A549 (cell line): ENCODE results near the gene PDLIM7. TPM values are rescaled to one million over a fixed set of nuclear protein-coding genes. Genes with fewer than 3 reads are reported as not detected.

Source experiments
- ATAC-seq, 2 experiments: fragments of 200-7000 bp in 1 of 2; fragments of >200 bp in 1 of 2; cut with Nextera tagmentation in 1 of 2; cut with Tn5 transposase in 1 of 2; 3 replicates each; pipeline versions ENCODE4 v1.8.0 to v1.9.1; 2018 to 2020; ENCODE audit warnings: mild to moderate bottlenecking in 1 of 2, moderate library complexity in 1 of 2
- CTCF ChIA-PET: fragments of 300-600 bp; sonication (Branson Sonifier 250); formaldehyde crosslinking; extraction: SDS; loops from one replicate; lab custom pipeline; 2021; ENCODE audit warnings: antibody characterized with exemption, inconsistent platforms; lab: Yijun Ruan, JAX
- POLR2A ChIA-PET: fragments of 350-600 bp; formaldehyde crosslinking; extraction: SDS; loops from one replicate; lab custom pipeline; 2021; ENCODE audit warnings: antibody characterized with exemption, inconsistent platforms; lab: Yijun Ruan, JAX
- DNase-seq, 2 experiments: peaks; one replicate each; pipeline versions ENCODE4 v3.0.0 to v3.0.0-alpha.2; 2011 to 2016; ENCODE audit warnings: low read depth in 1 of 2, low spot score in 1 of 2
- FAIRE-seq: peaks from 2 replicates; lab custom pipeline; 2011; peaks lifted over from hg19 to GRCh38; lab: Jason Lieb, UNC
- H3K27ac ChIP-seq, 2 experiments: fragments of >200 bp; sonication (Bioruptor Twin); formaldehyde crosslinking; 3 replicates each; pipeline ENCODE4 v1.5.1; 2016 to 2017
- H3K4me1 ChIP-seq: fragments of >200 bp; sonication (Bioruptor Twin); formaldehyde crosslinking; 3 replicates; pipeline ENCODE4 v1.6.1; 2016
- H3K4me2 ChIP-seq: fragments of >200 bp; sonication (Bioruptor Twin); formaldehyde crosslinking; 3 replicates; pipeline ENCODE4 v1.6.1; 2016
- H3K4me3 ChIP-seq: fragments of >200 bp; sonication (Bioruptor Twin); formaldehyde crosslinking; 3 replicates; pipeline ENCODE4 v1.5.1; 2016
- H3K9me3 ChIP-seq: fragments of >200 bp; sonication (Bioruptor Twin); formaldehyde crosslinking; 3 replicates; pipeline ENCODE4 v1.6.1; 2016
- CBX2 ChIP-seq: fragments of 200-600 bp; sonication (generic); IDR thresholded peaks from 2 replicates; pipeline ENCODE4 v1.6.1; 2016; ENCODE audit warnings: low read depth, mild to moderate bottlenecking, borderline replicate concordance
- CBX8 ChIP-seq: fragments of 200-600 bp; sonication (generic); IDR thresholded peaks from 2 replicates; pipeline ENCODE4 v1.6.1; 2016
- CEBPB ChIP-seq, 2 experiments: fragments of >200 bp in 1 of 2; sonication (Bioruptor Twin) in 1 of 2; formaldehyde crosslinking in 1 of 2; IDR thresholded peaks; 2 replicates each; pipeline ENCODE4 v1.6.1; 2012 to 2016
- CHD2 ChIP-seq: fragments of 150-350 bp; IDR thresholded peaks from 2 replicates; pipeline ENCODE4 v1.6.1; 2014; ENCODE audit warnings: low read length; ENCODE audit not compliant: partially characterized antibody
- CHD4 ChIP-seq: fragments of 200-600 bp; sonication (generic); IDR thresholded peaks from 2 replicates; pipeline ENCODE4 v1.6.1; 2016; ENCODE audit warnings: antibody characterized with exemption, mild to moderate bottlenecking, borderline replicate concordance
- ESRRA ChIP-seq: fragments of 150-350 bp; IDR thresholded peaks from 2 replicates; pipeline ENCODE4 v1.6.1; 2014; ENCODE audit warnings: mild to moderate bottlenecking, low read length, borderline replicate concordance
- FOSL2 ChIP-seq, 2 experiments: fragments of 450-650 bp in 1 of 2; fragments of >200 bp in 1 of 2; sonication (Bioruptor Twin) in 1 of 2; formaldehyde crosslinking; IDR thresholded peaks; 2 replicates each; pipeline versions ENCODE4 v1.5.0 to v1.6.1; 2016 to 2020; ENCODE audit warnings: mild to moderate bottlenecking in 1 of 2, moderate library complexity in 1 of 2
- FOXS1 ChIP-seq: fragments of 250-450 bp; sonication (Bioruptor Pico); IDR thresholded peaks from 2 replicates; pipeline ENCODE4 v1.5.0; 2020; ENCODE audit warnings: mild to moderate bottlenecking, moderate library complexity
- HDAC2 ChIP-seq: fragments of 200-600 bp; sonication (generic); IDR thresholded peaks from 2 replicates; pipeline ENCODE4 v1.6.1; 2016
- HEYL ChIP-seq: fragments of 250-450 bp; sonication (Bioruptor Pico); IDR thresholded peaks from 2 replicates; pipeline ENCODE4 v1.8.0; 2021; ENCODE audit warnings: mild to moderate bottlenecking, moderate library complexity
- HOXB5 ChIP-seq: fragments of 250-450 bp; sonication (Bioruptor Pico); IDR thresholded peaks from 2 replicates; pipeline ENCODE4 v1.5.0; 2020; ENCODE audit warnings: mild to moderate bottlenecking, moderate library complexity
- JUNB ChIP-seq: fragments of >200 bp; sonication (Bioruptor Twin); formaldehyde crosslinking; IDR thresholded peaks from 2 replicates; pipeline ENCODE4 v1.6.1; 2016
- KDM1A ChIP-seq: fragments of 200-600 bp; sonication (generic); IDR thresholded peaks from 2 replicates; pipeline ENCODE4 v1.6.1; 2016; ENCODE audit warnings: low read depth, mild to moderate bottlenecking
- MAFK ChIP-seq: fragments of 450-650 bp; IDR thresholded peaks from 2 replicates; pipeline ENCODE4 v1.6.1; 2014; ENCODE audit not compliant: partially characterized antibody
- NR3C1 ChIP-seq: fragments of >200 bp; sonication (Bioruptor Twin); formaldehyde crosslinking; IDR thresholded peaks from 3 replicates; pipeline ENCODE4 v1.6.1; 2017
- POLR2A ChIP-seq: IDR thresholded peaks from 2 replicates; pipeline ENCODE4 v1.6.1; 2012; ENCODE audit warnings: mild to moderate bottlenecking, low read length
- RFX5 ChIP-seq: fragments of 450-650 bp; IDR thresholded peaks from 2 replicates; pipeline ENCODE4 v1.7.1; 2014; ENCODE audit warnings: antibody characterized with exemption, mild to moderate bottlenecking, moderate library complexity
- RNF2 ChIP-seq: fragments of 200-600 bp; sonication (generic); IDR thresholded peaks from 2 replicates; pipeline ENCODE4 v1.6.1; 2016; ENCODE audit warnings: low read depth, mild to moderate bottlenecking, antibody characterized with exemption, moderate library complexity, borderline replicate concordance
- TFCP2L1 ChIP-seq: fragments of 250-450 bp; sonication (Bioruptor Pico); IDR thresholded peaks from 2 replicates; pipeline ENCODE4 v1.5.0; 2021; ENCODE audit warnings: mild to moderate bottlenecking
- TP53 ChIP-seq: fragments of 250-450 bp; sonication (Bioruptor Pico); IDR thresholded peaks from 2 replicates; pipeline ENCODE4 v1.5.0; 2021; ENCODE audit warnings: mild to moderate bottlenecking, moderate library complexity
- ZC3H11A ChIP-seq: fragments of 450-650 bp; IDR thresholded peaks from 2 replicates; pipeline ENCODE4 v1.6.1; 2014; ENCODE audit warnings: antibody characterized with exemption, mild to moderate bottlenecking
- ZNF302 ChIP-seq: fragments of 250-450 bp; sonication (Bioruptor Pico); IDR thresholded peaks from 2 replicates; pipeline ENCODE4 v1.9.0; 2021; ENCODE audit warnings: inconsistent platforms, mild to moderate bottlenecking, moderate library complexity
- ZSCAN20 ChIP-seq: fragments of 250-450 bp; sonication (Bioruptor Pico); IDR thresholded peaks from 2 replicates; pipeline ENCODE4 v1.8.0; 2022; ENCODE audit warnings: mild to moderate bottlenecking, moderate library complexity
- WGBS: methylation state at CpG from one replicate; pipeline ENCODE4 v1.1.6; 2017; ENCODE audit errors: missing lambda C conversion rate; 5-methylcytosine and 5-hydroxymethylcytosine counted together
- polyA plus RNA-seq, 4 experiments: library from polyadenylated mRNA; depleted of rRNA in 3 of 4; stranded (reverse); fragments of >200 nt; fragmentation: RNase III in 1 of 4; extraction: RNeasy Plus Mini Kit Qiagen cat#74134 plus additional on column Dnase treatment in 1 of 4; gene quantifications; 2 replicates in 3 of 4; 3 replicates in 1 of 4; pipeline ENCODE4 v1.2.3, GENCODE V29; 2011 to 2017
- TF ChIP-seq, protein P1 (sequence below): fragments of >200 bp; sonication (Bioruptor Twin); formaldehyde crosslinking; IDR thresholded peaks from 2 replicates; pipeline ENCODE4 v1.6.1; 2016
- TF ChIP-seq, protein P2 (sequence below): IDR thresholded peaks from 2 replicates; pipeline ENCODE4 v1.6.1; 2012
- TF ChIP-seq, protein P3 (sequence below): fragments of 200-600 bp; sonication (generic); IDR thresholded peaks from 2 replicates; pipeline ENCODE4 v1.6.1; 2016; ENCODE audit warnings: antibody characterized with exemption, mild to moderate bottlenecking, moderate library complexity
- TF ChIP-seq, protein P4 (sequence below): IDR thresholded peaks from 2 replicates; pipeline ENCODE4 v1.6.1; 2012; ENCODE audit warnings: low read depth, borderline replicate concordance

The PDLIM7 gene
- polyA plus RNA-seq, 2 of the 4 experiments (the other 2 are of a cell fraction) = 30.7 to 124 TPM

DNA sequence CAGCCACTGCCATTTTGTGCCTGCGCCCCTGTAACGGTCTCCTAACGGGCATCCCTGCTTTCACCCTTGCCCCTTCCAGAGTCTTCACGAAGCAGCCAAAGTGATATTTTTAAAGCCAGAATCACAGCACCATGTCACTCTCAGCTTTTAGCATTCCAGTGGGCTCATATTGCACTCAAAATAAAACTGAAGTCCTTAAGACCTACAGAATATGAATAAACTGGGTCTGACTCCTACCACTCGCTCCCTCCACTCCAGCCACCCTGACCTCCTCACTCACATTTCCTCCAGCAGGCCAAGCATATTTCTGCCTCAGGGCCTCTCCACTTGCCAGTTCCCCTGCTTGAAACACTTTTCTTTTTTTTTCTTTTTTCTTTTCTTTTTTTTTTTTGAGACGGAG lies 2.4 kb upstream of the PDLIM7 start:
- CTCF ChIA-PET = interaction anchor here (0.9 to 18.1 kb wide), 13 partner anchors 9 to 187 kb away, joined by 3 to 354 read pairs (median 23); partner anchors contain the start of genes DDX41, DOK3, PFN3 and PRR7
- Histone ChIP-seq H3K4me3 (no peak overlapping the region), H3K4me2 (no peak overlapping the region), H3K9me3 (no peaks in the 10 kb centered on the region), H3K4me1 (peaks cover 27% of the 10 kb centered on the region), H3K27ac (no peak overlapping the region)
- DNase-seq (no peak), ATAC-seq (no peak), FAIRE-seq (no peak)
- WGBS = 81% methylated on average over 6 of the region's 6 CpGs
- POLR2A ChIA-PET = no interaction called here
- TF ChIP-seq FOXS1 (no peak), RFX5 (no peak), ZNF302 (CRISPR knock-in tag) (no peak), TFCP2L1 (CRISPR knock-in tag) (no peak)

DNA sequence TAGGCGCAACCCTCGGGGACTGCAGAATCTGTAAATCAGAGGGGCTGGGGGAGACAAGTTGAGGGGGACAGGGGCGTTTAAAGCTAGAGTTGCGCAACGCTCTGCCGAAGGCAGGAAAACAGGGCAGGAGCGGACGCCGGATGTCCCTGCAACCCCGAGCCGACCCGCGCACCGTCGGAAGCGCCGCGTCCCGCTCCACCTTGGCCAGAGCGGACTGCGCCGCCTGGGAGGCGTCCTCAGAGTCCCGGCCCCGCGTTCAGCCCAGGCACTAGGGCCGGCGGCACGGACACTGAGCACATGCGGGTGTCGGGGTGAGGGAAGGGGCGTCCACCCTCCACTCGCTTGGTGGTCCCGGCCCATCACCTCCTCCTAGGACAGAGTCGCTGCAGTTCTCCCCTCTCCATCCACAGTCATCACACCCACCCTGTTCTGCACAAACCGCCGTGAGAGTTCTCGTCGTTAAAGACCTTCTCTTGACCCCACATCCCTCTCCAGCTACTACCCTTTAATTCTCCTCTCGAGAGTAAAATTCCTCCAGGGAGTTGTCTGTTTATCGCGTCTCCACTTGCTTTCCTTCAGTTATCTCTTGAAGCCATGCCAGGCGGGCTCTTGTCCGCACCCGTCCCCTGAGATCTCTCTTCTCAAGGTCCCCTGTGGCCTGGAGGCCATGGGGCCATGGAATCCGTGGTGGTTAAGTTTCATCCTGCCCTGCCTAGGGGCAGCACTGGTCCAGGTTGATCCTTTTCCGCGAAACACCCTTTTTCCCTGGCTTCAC lies 796 bp upstream of the PDLIM7 start:
- CTCF ChIA-PET = interaction anchor here (0.7 to 18.1 kb wide), 10 partner anchors 8 to 109 kb away, joined by 3 to 354 read pairs (median 6); partner anchors contain the start of genes PFN3 and PRR7
- H3K4me2 ChIP-seq = peak overlapping the region; percentile 98
- H3K9me3 ChIP-seq = no peaks in the 10 kb centered on the region
- DNase-seq (no peak), FAIRE-seq (no peak), ATAC-seq (no peak; a peak in 1 of 6 replicates)
- POLR2A ChIA-PET = interaction anchor here (0.6 to 2.0 kb wide), 14 partner anchors 10 to 128 kb away, joined by 3 to 9 read pairs (median 4); partner anchors contain the start of genes DBN1, DDX41 and TMED9
- H3K4me1 ChIP-seq = peaks cover 43% of the 10 kb centered on the region
- TF ChIP-seq JUNB (no peak), KDM1A (peak; percentile 10; the same call in 1 of the 2 replicates), CBX2 (no peak), CBX8 (no peak), HOXB5 (CRISPR knock-in tag) (no peak), FOSL2 (IDR thresholded peaks at IDR 0.05) (no peak), FOSL2 (CRISPR knock-in tag; IDR thresholded peaks at IDR 0.05) (0 out of 2 replicates have a peak, but pooled peaks have one; percentile 2), CEBPB (IDR thresholded peaks at IDR 0.05) (peak; percentile 88 to 94), HDAC2 (no peak)
- TF ChIP-seq, protein P1, sequence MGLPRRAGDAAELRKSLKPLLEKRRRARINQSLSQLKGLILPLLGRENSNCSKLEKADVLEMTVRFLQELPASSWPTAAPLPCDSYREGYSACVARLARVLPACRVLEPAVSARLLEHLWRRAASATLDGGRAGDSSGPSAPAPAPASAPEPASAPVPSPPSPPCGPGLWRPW = no peak
- WGBS = 71% methylated on average over 23 of the region's 48 CpGs
- peak overlapping the region; percentile 65 to 95 for H3K27ac ChIP-seq
- H3K4me3 ChIP-seq = peak overlapping the region; percentile 63

DNA sequence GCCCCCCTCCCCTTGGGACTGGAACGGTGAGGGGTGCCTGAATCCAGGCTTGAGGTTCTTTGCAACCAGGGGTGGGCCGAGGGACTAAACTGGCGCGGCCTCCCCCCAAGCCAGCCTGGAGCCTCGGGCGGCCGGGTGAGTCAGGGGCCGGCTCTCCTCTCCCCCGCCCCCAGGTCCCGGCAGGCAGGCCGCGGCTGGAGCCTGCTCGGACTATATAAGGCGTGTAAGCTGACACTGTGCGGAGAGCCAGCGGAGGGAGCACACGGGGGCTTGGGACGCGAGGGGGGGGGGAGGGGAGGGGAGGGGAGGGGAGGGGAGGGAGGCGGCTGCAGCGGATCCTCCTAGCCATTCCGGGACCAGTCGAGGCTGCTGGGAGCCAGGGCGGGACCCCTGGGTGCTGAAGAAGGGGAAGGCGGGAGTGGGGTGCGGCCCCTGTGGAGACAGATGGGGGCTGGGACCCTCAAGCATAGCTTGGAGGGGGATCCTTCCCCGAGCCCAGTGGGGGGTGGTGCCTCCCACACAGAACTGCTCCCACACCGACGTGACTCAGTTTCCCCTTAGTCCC lies 595 bp downstream of the PDLIM7 start:
- 2% methylated on average over 12 of the region's 29 CpGs for WGBS
- peak overlapping the region; percentile 98 for H3K4me2 ChIP-seq
- H3K9me3 ChIP-seq = no peaks in the 10 kb centered on the region
- no peak for FAIRE-seq
- CTCF ChIA-PET = interaction anchor here (0.9 to 18.1 kb wide), 14 partner anchors 6 to 114 kb away, joined by 3 to 354 read pairs (median 6); partner anchors contain the start of genes DBN1, PFN3 and PRR7
- peaks cover 57% of the 10 kb centered on the region for H3K4me1 ChIP-seq
- POLR2A ChIA-PET = interaction anchor here (0.6 to 2.0 kb wide), 17 partner anchors 12 to 436 kb away, joined by 3 to 9 read pairs (median 5); partner anchors contain the start of genes DBN1, DDX41 and TMED9
- TF ChIP-seq POLR2A = peak; percentile 31
- TF ChIP-seq MAFK = no peak
- no peak for TF ChIP-seq CHD4
- TF ChIP-seq, protein P2, sequence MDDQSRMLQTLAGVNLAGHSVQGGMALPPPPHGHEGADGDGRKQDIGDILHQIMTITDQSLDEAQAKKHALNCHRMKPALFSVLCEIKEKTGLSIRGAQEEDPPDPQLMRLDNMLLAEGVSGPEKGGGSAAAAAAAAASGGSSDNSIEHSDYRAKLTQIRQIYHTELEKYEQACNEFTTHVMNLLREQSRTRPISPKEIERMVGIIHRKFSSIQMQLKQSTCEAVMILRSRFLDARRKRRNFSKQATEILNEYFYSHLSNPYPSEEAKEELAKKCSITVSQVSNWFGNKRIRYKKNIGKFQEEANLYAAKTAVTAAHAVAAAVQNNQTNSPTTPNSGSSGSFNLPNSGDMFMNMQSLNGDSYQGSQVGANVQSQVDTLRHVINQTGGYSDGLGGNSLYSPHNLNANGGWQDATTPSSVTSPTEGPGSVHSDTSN = no peak
- TF ChIP-seq ZSCAN20 = no peak
- TF ChIP-seq CHD2 = no peak
- no peak for TF ChIP-seq ESRRA
- TF ChIP-seq, protein P3, sequence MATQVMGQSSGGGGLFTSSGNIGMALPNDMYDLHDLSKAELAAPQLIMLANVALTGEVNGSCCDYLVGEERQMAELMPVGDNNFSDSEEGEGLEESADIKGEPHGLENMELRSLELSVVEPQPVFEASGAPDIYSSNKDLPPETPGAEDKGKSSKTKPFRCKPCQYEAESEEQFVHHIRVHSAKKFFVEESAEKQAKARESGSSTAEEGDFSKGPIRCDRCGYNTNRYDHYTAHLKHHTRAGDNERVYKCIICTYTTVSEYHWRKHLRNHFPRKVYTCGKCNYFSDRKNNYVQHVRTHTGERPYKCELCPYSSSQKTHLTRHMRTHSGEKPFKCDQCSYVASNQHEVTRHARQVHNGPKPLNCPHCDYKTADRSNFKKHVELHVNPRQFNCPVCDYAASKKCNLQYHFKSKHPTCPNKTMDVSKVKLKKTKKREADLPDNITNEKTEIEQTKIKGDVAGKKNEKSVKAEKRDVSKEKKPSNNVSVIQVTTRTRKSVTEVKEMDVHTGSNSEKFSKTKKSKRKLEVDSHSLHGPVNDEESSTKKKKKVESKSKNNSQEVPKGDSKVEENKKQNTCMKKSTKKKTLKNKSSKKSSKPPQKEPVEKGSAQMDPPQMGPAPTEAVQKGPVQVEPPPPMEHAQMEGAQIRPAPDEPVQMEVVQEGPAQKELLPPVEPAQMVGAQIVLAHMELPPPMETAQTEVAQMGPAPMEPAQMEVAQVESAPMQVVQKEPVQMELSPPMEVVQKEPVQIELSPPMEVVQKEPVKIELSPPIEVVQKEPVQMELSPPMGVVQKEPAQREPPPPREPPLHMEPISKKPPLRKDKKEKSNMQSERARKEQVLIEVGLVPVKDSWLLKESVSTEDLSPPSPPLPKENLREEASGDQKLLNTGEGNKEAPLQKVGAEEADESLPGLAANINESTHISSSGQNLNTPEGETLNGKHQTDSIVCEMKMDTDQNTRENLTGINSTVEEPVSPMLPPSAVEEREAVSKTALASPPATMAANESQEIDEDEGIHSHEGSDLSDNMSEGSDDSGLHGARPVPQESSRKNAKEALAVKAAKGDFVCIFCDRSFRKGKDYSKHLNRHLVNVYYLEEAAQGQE = no peak
- TF ChIP-seq FOSL2 (IDR thresholded peaks at IDR 0.05) = no peak
- TF ChIP-seq FOSL2 (CRISPR knock-in tag; IDR thresholded peaks at IDR 0.05) = peak; percentile 50
- TF ChIP-seq HEYL = no peak
- no peak for TF ChIP-seq ZC3H11A
- no peak for TF ChIP-seq RNF2
- TF ChIP-seq NR3C1 = no peak
- no peak for TF ChIP-seq HOXB5 (CRISPR knock-in tag)
- no peak for TF ChIP-seq TP53 (CRISPR knock-in tag)
- TF ChIP-seq, protein P4, sequence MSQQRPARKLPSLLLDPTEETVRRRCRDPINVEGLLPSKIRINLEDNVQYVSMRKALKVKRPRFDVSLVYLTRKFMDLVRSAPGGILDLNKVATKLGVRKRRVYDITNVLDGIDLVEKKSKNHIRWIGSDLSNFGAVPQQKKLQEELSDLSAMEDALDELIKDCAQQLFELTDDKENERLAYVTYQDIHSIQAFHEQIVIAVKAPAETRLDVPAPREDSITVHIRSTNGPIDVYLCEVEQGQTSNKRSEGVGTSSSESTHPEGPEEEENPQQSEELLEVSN = no peak
- peak overlapping the region; percentile 82 to 95 for H3K27ac ChIP-seq
- peak overlapping the region; percentile 63 for H3K4me3 ChIP-seq
- ATAC-seq = peak; percentile 4 to 37; a peak in 3 of 6 replicates
- peak in 1 of 2 experiments; percentile 73 for DNase-seq
